Measurements from ENCODE around the gene PLEKHO2.

Gene PLEKHO2

DNA sequence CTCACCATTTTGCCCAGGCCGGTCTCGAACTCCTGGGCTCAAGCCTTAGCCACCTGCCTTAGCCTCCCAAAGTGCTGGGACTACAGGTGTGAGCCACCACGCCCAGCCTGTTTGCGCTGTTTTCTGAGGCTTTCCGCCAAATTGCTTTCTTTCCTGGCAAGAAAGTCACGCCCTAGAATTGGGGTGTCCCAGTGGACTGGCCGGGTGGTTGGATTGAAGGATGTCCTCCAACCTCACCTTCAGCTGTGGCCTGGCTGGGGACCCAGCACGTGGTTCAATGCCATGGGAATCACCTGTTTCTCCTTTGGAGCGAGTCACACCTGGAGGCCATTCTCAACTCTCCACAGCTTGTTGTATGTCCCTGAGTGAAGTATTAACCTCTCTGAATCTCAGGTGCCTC, 64.2 kb downstream of the PLEKHO2 start:
- TF ChIP-seq, protein P1, sequence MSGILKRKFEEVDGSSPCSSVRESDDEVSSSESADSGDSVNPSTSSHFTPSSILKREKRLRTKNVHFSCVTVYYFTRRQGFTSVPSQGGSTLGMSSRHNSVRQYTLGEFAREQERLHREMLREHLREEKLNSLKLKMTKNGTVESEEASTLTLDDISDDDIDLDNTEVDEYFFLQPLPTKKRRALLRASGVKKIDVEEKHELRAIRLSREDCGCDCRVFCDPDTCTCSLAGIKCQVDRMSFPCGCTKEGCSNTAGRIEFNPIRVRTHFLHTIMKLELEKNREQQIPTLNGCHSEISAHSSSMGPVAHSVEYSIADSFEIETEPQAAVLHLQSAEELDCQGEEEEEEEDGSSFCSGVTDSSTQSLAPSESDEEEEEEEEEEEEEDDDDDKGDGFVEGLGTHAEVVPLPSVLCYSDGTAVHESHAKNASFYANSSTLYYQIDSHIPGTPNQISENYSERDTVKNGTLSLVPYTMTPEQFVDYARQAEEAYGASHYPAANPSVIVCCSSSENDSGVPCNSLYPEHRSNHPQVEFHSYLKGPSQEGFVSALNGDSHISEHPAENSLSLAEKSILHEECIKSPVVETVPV (CRISPR knock-in tag; IDR thresholded peaks at IDR 0.05): no peak
- TF ChIP-seq ZNF565 (CRISPR knock-in tag; conservative IDR thresholded peaks at IDR 0.05; ENCODE audit: low read depth): no peak
- no peak for TF ChIP-seq BACH2 (CRISPR knock-in tag; IDR thresholded peaks at IDR 0.05; ENCODE audit: borderline replicate concordance)
- no peak for TF ChIP-seq PPARA (CRISPR knock-in tag; IDR thresholded peaks at IDR 0.05; ENCODE audit: borderline replicate concordance)
- no peak for TF ChIP-seq ZNF70 (CRISPR knock-in tag; IDR thresholded peaks at IDR 0.05)
- TF ChIP-seq ISL1 (CRISPR knock-in tag; IDR thresholded peaks at IDR 0.05): no peak
- TF ChIP-seq ZFP30 (CRISPR knock-in tag; IDR thresholded peaks at IDR 0.05): no peak
- TF ChIP-seq, protein P2, sequence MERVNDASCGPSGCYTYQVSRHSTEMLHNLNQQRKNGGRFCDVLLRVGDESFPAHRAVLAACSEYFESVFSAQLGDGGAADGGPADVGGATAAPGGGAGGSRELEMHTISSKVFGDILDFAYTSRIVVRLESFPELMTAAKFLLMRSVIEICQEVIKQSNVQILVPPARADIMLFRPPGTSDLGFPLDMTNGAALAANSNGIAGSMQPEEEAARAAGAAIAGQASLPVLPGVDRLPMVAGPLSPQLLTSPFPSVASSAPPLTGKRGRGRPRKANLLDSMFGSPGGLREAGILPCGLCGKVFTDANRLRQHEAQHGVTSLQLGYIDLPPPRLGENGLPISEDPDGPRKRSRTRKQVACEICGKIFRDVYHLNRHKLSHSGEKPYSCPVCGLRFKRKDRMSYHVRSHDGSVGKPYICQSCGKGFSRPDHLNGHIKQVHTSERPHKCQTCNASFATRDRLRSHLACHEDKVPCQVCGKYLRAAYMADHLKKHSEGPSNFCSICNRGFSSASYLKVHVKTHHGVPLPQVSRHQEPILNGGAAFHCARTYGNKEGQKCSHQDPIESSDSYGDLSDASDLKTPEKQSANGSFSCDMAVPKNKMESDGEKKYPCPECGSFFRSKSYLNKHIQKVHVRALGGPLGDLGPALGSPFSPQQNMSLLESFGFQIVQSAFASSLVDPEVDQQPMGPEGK (CRISPR knock-in tag; IDR thresholded peaks at IDR 0.05; ENCODE audit: borderline replicate concordance): no peak
- no peak for TF ChIP-seq RARB (CRISPR knock-in tag; IDR thresholded peaks at IDR 0.05)
- no peak for TF ChIP-seq TCF4 (CRISPR knock-in tag; IDR thresholded peaks at IDR 0.05; ENCODE audit: borderline replicate concordance)
- TF ChIP-seq ESRRG (CRISPR knock-in tag; IDR thresholded peaks at IDR 0.05): no peak
- TF ChIP-seq, protein P3, sequence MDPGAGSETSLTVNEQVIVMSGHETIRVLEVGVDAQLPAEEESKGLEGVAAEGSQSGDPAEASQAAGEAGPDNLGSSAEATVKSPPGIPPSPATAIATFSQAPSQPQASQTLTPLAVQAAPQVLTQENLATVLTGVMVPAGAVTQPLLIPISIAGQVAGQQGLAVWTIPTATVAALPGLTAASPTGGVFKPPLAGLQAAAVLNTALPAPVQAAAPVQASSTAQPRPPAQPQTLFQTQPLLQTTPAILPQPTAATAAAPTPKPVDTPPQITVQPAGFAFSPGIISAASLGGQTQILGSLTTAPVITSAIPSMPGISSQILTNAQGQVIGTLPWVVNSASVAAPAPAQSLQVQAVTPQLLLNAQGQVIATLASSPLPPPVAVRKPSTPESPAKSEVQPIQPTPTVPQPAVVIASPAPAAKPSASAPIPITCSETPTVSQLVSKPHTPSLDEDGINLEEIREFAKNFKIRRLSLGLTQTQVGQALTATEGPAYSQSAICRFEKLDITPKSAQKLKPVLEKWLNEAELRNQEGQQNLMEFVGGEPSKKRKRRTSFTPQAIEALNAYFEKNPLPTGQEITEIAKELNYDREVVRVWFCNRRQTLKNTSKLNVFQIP (CRISPR knock-in tag; IDR thresholded peaks at IDR 0.05; ENCODE audit: borderline replicate concordance, low read depth): no peak
- no peak for TF ChIP-seq ARNTL (CRISPR knock-in tag; IDR thresholded peaks at IDR 0.05; ENCODE audit: borderline replicate concordance, low read depth)
- TF ChIP-seq SNAI2 (CRISPR knock-in tag; IDR thresholded peaks at IDR 0.05): no peak
- no peak for TF ChIP-seq GLIS3 (CRISPR knock-in tag; IDR thresholded peaks at IDR 0.05)
- no peak for TF ChIP-seq ZNF8 (CRISPR knock-in tag; IDR thresholded peaks at IDR 0.05)
- no peak for ATAC-seq

DNA sequence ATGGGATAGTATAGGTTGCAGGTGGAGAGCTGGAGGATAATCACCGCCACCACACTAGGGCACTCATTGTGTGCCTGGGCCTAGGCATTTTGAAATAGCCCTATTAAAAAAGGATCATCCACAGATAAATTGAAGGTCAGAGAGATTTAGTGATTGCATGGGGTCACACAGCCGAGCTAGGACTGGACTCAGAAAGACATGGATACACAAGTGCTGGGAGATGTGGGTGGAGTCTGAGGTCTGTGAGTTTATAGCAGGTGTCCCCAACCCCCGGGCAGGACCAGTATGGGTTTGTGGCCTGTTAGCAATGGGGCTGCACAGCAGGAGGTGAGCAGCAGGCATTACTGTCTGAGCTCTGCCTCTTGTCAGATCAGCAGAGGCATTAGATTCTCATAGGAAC, 64.7 kb downstream of the PLEKHO2 start:
- TF ChIP-seq ZFP30 (CRISPR knock-in tag; IDR thresholded peaks at IDR 0.05) (no peak), TOX (CRISPR knock-in tag; IDR thresholded peaks at IDR 0.05; ENCODE audit: borderline replicate concordance) (no peak), ARNTL (CRISPR knock-in tag; IDR thresholded peaks at IDR 0.05; ENCODE audit: borderline replicate concordance, low read depth) (no peak), CSDC2 (CRISPR knock-in tag; IDR thresholded peaks at IDR 0.05) (no peak), ESRRG (CRISPR knock-in tag; IDR thresholded peaks at IDR 0.05) (no peak), BACH2 (CRISPR knock-in tag; IDR thresholded peaks at IDR 0.05; ENCODE audit: borderline replicate concordance) (no peak), GLIS3 (CRISPR knock-in tag; IDR thresholded peaks at IDR 0.05) (no peak), OSR1 (CRISPR knock-in tag; IDR thresholded peaks at IDR 0.05) (no peak), ZFP3 (CRISPR knock-in tag; IDR thresholded peaks at IDR 0.05) (no peak), TCF4 (CRISPR knock-in tag; IDR thresholded peaks at IDR 0.05; ENCODE audit: borderline replicate concordance) (no peak), ZNF565 (CRISPR knock-in tag; conservative IDR thresholded peaks at IDR 0.05; ENCODE audit: low read depth) (no peak)
- TF ChIP-seq, protein P4, sequence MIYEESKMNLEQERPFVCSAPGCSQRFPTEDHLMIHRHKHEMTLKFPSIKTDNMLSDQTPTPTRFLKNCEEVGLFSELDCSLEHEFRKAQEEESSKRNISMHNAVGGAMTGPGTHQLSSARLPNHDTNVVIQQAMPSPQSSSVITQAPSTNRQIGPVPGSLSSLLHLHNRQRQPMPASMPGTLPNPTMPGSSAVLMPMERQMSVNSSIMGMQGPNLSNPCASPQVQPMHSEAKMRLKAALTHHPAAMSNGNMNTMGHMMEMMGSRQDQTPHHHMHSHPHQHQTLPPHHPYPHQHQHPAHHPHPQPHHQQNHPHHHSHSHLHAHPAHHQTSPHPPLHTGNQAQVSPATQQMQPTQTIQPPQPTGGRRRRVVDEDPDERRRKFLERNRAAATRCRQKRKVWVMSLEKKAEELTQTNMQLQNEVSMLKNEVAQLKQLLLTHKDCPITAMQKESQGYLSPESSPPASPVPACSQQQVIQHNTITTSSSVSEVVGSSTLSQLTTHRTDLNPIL (CRISPR knock-in tag; IDR thresholded peaks at IDR 0.05; ENCODE audit: low read depth): no peak
- TF ChIP-seq, protein P2 (CRISPR knock-in tag; IDR thresholded peaks at IDR 0.05; ENCODE audit: borderline replicate concordance): no peak
- TF ChIP-seq, protein P5, sequence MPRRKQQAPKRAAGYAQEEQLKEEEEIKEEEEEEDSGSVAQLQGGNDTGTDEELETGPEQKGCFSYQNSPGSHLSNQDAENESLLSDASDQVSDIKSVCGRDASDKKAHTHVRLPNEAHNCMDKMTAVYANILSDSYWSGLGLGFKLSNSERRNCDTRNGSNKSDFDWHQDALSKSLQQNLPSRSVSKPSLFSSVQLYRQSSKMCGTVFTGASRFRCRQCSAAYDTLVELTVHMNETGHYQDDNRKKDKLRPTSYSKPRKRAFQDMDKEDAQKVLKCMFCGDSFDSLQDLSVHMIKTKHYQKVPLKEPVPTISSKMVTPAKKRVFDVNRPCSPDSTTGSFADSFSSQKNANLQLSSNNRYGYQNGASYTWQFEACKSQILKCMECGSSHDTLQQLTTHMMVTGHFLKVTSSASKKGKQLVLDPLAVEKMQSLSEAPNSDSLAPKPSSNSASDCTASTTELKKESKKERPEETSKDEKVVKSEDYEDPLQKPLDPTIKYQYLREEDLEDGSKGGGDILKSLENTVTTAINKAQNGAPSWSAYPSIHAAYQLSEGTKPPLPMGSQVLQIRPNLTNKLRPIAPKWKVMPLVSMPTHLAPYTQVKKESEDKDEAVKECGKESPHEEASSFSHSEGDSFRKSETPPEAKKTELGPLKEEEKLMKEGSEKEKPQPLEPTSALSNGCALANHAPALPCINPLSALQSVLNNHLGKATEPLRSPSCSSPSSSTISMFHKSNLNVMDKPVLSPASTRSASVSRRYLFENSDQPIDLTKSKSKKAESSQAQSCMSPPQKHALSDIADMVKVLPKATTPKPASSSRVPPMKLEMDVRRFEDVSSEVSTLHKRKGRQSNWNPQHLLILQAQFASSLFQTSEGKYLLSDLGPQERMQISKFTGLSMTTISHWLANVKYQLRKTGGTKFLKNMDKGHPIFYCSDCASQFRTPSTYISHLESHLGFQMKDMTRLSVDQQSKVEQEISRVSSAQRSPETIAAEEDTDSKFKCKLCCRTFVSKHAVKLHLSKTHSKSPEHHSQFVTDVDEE (CRISPR knock-in tag; IDR thresholded peaks at IDR 0.05): no peak
- no peak for ATAC-seq
